Colonic mucosa (tissue), 4 donors: ENCODE results near the gene DLG2. TPM values are rescaled to one million over a fixed set of nuclear protein-coding genes. Genes with fewer than 3 reads are reported as not detected.

Source experiments
- DNase-seq: peaks from one replicate; pipeline ENCODE4 v3.0.0-alpha.2; 2020
- H3K27ac ChIP-seq: fragments of 200-600 bp; one replicate; pipeline ENCODE4 v1.8.0; 2021
- H3K27me3 ChIP-seq: fragments of 200-600 bp; one replicate; pipeline ENCODE4 v1.8.0; 2021
- H3K36me3 ChIP-seq: fragments of 200-600 bp; one replicate; pipeline ENCODE4 v1.8.0; 2021
- H3K4me1 ChIP-seq: fragments of 200-600 bp; one replicate; pipeline ENCODE4 v1.8.0; 2021; ENCODE audit warnings: mild to moderate bottlenecking
- H3K4me3 ChIP-seq: fragments of 200-600 bp; one replicate; pipeline ENCODE4 v1.8.0; 2021
- H3K9ac ChIP-seq, 2 donors: one replicate each; pipeline ENCODE4 v1.7.0; 2013; ENCODE audit warnings: control low read depth in 2 of 2, low read depth in 2 of 2, low read length in 2 of 2
- H3K9me3 ChIP-seq: fragments of 200-600 bp; one replicate; pipeline ENCODE4 v1.8.0; 2021
- intact Hi-C: fragments of 100-400 bp; cut with DNase I; formaldehyde crosslinking; loops from one replicate; pipeline ENCODE4 v1.14.1; 2022
- total RNA-seq, 2 donors: library from RNA; stranded (reverse); fragmentation: NEBNext Ultra II Directional in 1 of 2; extraction: Animal tissue kit (Norgen Biotek cat#: 25700) in 1 of 2; gene quantifications; one replicate each; pipeline ENCODE4 v1.2.1, GENCODE V29; 2021
- TF ChIP-seq, protein P1 (sequence below): fragments of 200-600 bp; IDR thresholded peaks from one replicate; pipeline ENCODE4 v1.8.0; 2022; ENCODE audit warnings: antibody characterized with exemption, mild to moderate bottlenecking
- donor health status: healthy.
- donor health status: DM: no; HTN: no; CAD: no.
- donor health status: DM: no; HTN: no; CAD: no.

DLG2 gene
- total RNA-seq, 2 donors from 2014 or later: 1.4 to 3.3 TPM

DNA sequence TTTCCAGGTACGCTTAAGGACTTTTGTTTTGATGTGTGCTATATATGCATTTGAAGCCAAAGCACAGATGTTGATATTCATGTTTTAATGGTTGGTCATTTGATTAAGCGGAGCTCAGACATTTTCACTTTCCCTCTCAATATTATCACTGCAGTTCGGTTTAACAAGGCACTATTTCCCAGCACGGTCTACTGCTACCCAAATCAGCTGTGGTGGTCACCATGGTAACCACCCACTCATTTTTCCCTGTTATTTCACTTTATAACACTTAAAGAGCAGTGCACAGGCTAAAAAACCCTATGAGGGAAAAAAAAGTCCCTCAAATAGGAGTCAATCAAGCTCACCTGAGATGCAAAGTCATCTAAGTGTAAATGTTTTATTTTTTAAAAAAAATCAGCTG lies 1901.4 kb downstream of the DLG2 start:
- no peaks in the 10 kb centered on the region for H3K27me3 ChIP-seq
- TF ChIP-seq, protein P1, sequence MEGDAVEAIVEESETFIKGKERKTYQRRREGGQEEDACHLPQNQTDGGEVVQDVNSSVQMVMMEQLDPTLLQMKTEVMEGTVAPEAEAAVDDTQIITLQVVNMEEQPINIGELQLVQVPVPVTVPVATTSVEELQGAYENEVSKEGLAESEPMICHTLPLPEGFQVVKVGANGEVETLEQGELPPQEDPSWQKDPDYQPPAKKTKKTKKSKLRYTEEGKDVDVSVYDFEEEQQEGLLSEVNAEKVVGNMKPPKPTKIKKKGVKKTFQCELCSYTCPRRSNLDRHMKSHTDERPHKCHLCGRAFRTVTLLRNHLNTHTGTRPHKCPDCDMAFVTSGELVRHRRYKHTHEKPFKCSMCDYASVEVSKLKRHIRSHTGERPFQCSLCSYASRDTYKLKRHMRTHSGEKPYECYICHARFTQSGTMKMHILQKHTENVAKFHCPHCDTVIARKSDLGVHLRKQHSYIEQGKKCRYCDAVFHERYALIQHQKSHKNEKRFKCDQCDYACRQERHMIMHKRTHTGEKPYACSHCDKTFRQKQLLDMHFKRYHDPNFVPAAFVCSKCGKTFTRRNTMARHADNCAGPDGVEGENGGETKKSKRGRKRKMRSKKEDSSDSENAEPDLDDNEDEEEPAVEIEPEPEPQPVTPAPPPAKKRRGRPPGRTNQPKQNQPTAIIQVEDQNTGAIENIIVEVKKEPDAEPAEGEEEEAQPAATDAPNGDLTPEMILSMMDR: no peak
- H3K36me3 ChIP-seq: no peaks in the 10 kb centered on the region
- intact Hi-C loops: loop anchor here (10.0 kb wide), 1 partner anchor 431 kb away; no protein-coding TSS in a partner anchor
- H3K4me1 ChIP-seq: no peaks in the 10 kb centered on the region
- DNase-seq: no peak
- no peaks in the 10 kb centered on the region for H3K9me3 ChIP-seq
- H3K4me3 ChIP-seq: no peak overlapping the region
- no peak overlapping the region for H3K9ac ChIP-seq
- no peak overlapping the region for H3K27ac ChIP-seq

DNA sequence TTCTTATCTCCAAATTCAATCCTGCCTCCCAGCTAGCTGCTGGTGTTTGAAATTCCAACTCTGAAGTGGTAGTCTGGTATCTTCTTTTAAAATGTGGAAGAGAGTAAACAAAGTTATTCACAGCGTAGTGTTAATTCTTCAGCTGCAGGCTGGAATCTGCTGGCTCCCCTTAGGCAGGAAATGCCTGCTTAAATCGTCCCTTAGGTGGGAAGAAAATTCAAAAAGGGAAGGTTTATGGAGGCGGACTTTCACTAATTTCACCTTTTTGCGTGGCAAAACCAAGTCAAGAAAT lies 1901.9 kb downstream of the DLG2 start:
- Histone ChIP-seq H3K36me3 (no peaks in the 10 kb centered on the region), H3K4me1 (no peaks in the 10 kb centered on the region), H3K27ac (no peak overlapping the region), H3K9ac (no peak overlapping the region), H3K9me3 (no peaks in the 10 kb centered on the region), H3K4me3 (no peak overlapping the region), H3K27me3 (no peaks in the 10 kb centered on the region)
- no peak for DNase-seq
- TF ChIP-seq, protein P1: no peak
- intact Hi-C loops: loop anchor here (10.0 kb wide), 1 partner anchor 430 kb away; no protein-coding TSS in a partner anchor

GRCh38 chr11:83723999-83724398 lies 1903.1 kb downstream of the DLG2 start:
- Histone ChIP-seq H3K9me3 (no peaks in the 10 kb centered on the region), H3K4me3 (no peak overlapping the region), H3K36me3 (no peaks in the 10 kb centered on the region), H3K27ac (no peak overlapping the region), H3K4me1 (no peaks in the 10 kb centered on the region), H3K9ac (no peak overlapping the region), H3K27me3 (no peaks in the 10 kb centered on the region)
- intact Hi-C loops: loop anchor here (10.0 kb wide), 1 partner anchor 429 kb away; no protein-coding TSS in a partner anchor
- TF ChIP-seq, protein P1: no peak
- DNase-seq: no peak

- no peak overlapping the region for H3K9ac ChIP-seq
- H3K27me3 ChIP-seq: no peaks in the 10 kb centered on the region
- no peak for DNase-seq
- H3K4me1 ChIP-seq: no peaks in the 10 kb centered on the region
- no peaks in the 10 kb centered on the region for H3K9me3 ChIP-seq
- H3K4me3 ChIP-seq: no peak overlapping the region
- H3K27ac ChIP-seq: no peak overlapping the region
- H3K36me3 ChIP-seq: no peaks in the 10 kb centered on the region
- TF ChIP-seq, protein P1: no peak
- intact Hi-C loops: loop anchor here (10.0 kb wide), 1 partner anchor 428 kb away; no protein-coding TSS in a partner anchor
These were observed 1904.6 kb downstream of the DLG2 start for GRCh38 chr11:83722392-83723119.

DNA sequence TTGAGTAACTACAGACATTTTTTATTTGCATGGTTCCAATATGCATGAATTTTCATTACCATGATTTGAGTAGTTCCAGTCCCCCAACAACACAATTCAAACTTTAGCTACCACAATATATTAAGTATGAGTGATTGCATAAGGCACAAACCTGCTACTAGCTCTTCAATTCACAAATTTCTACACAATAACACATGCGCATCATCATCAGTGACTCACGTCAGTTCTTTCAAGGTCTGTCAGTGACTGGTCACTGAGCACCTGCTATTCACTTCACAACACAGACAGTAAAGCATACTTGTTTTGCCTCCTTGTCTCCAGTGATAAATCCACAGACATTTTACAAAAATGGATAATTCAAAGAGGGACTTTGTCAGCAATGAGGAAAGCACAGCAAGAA lies 1905.9 kb downstream of the DLG2 start:
- no peaks in the 10 kb centered on the region for H3K27me3 ChIP-seq
- no peaks in the 10 kb centered on the region for H3K36me3 ChIP-seq
- no peaks in the 10 kb centered on the region for H3K9me3 ChIP-seq
- TF ChIP-seq, protein P1: no peak
- intact Hi-C loops: loop anchor here (10.0 kb wide), 1 partner anchor 426 kb away; no protein-coding TSS in a partner anchor
- DNase-seq: no peak
- H3K4me3 ChIP-seq: no peak overlapping the region
- H3K4me1 ChIP-seq: no peaks in the 10 kb centered on the region
- no peak overlapping the region for H3K9ac ChIP-seq
- no peak overlapping the region for H3K27ac ChIP-seq
